Psoas muscle (tissue), 8 donors: ENCODE data around the gene ZBTB16. TPM values are rescaled to one million over a fixed set of nuclear protein-coding genes. Genes with fewer than 3 reads are reported as not detected.

Experiments used
- ATAC-seq, 4 donors: fragments of 200-7000 bp; cut with Tn5 transposase; one replicate each; pipeline ENCODE4 v1.9.1; 2020; ENCODE audit warnings: moderate library complexity in 3 of 4, mild to moderate bottlenecking in 2 of 4
- DNase-seq, 2 donors: peaks; one replicate each; pipeline ENCODE4 v3.0.0-alpha.2; 2020
- H3K27ac ChIP-seq: fragments of 200-600 bp; one replicate; pipeline ENCODE4 v1.8.0; 2022
- H3K27me3 ChIP-seq, 3 donors: fragments of 200-600 bp in 1 of 3; one replicate each; pipeline versions ENCODE4 v1.6.1 to v1.8.0; 2013 to 2022; ENCODE audit warnings: low read length in 2 of 3, mild to moderate bottlenecking in 2 of 3, moderate library complexity in 1 of 3; ENCODE audit not compliant: insufficient read depth in 3 of 3
- H3K36me3 ChIP-seq, 2 donors: fragments of 200-600 bp in 1 of 2; one replicate each; pipeline versions ENCODE4 v1.6.1 to v1.8.0; 2013 to 2022; ENCODE audit warnings: low read depth in 1 of 2, mild to moderate bottlenecking in 1 of 2, moderate library complexity in 1 of 2; ENCODE audit not compliant: insufficient read depth in 1 of 2
- H3K4me1 ChIP-seq: fragments of 200-600 bp; one replicate; pipeline ENCODE4 v1.8.0; 2022
- H3K4me3 ChIP-seq: fragments of 200-600 bp; one replicate; pipeline ENCODE4 v1.8.0; 2022; ENCODE audit warnings: mild to moderate bottlenecking
- H3K9me3 ChIP-seq: fragments of 200-600 bp; one replicate; pipeline ENCODE4 v1.8.0; 2022
- CTCF ChIP-seq: fragments of 200-600 bp; IDR thresholded peaks from one replicate; pipeline ENCODE4 v1.8.0; 2022; ENCODE audit warnings: antibody characterized with exemption
- WGBS, 3 donors: extraction: QIAGEN DNeasy Blood & Tissue Kit; methylation state at CpG; one replicate each; pipeline versions ENCODE4 v1.1.6 to v1.1.7; 2013; 5-methylcytosine and 5-hydroxymethylcytosine counted together
- intact Hi-C, 2 donors: fragments of 100-400 bp; cut with DNase I; formaldehyde crosslinking; loops; one replicate each; pipeline versions ENCODE4 v1.11.0 to v1.14.2; 2022
- polyA plus RNA-seq, 3 donors: library from polyadenylated mRNA; stranded (reverse); fragments of 200-250 nt; gene quantifications; one replicate each; pipeline ENCODE4 v1.2.3, GENCODE V29; 2013
- total RNA-seq, 4 donors: library from RNA; stranded (reverse); fragmentation: NEBNext Ultra II Directional in 2 of 4; extraction: Animal tissue kit (Norgen Biotek cat#: 25700) in 2 of 4; gene quantifications; one replicate each; pipeline versions ENCODE4 v1.2.1 to v1.2.4, GENCODE V29; 2021 to 2023
- donor health status: healthy with polysubstance abuse.
- donor health status: DM: no; HTN: no; CAD: no; lungs with moderate emphysema.
- donor health status: Bipolar disorder and iron deficiency.
- donor health status: healthy.
- donor health status: DM: yes; HTN: yes; CAD: no.
- donor health status: DM: no; HTN: no; CAD: no.
- donor health status: DM: no; HTN: no; CAD: no.
- donor health status: DM: yes; HTN: yes; CAD: no.

ZBTB16 gene
- total and polyA plus RNA-seq, 7 donors: 11.7 to 299 (median 89.8) TPM

GRCh38 chr11:114098927-114099326 lies 39.4 kb downstream of the ZBTB16 start:
- DNase-seq (no peak), ATAC-seq (peak; percentile 41 to 72 (median 58))
- intact Hi-C loops: loop anchor here in 1 of 2 donors (2.0 kb wide), 1 partner anchor 38 kb away; no protein-coding TSS in a partner anchor
- Histone ChIP-seq H3K9me3 (no peaks in the 10 kb centered on the region), H3K4me1 (peaks cover 92% of the 10 kb centered on the region), H3K27me3 (no peaks in the 10 kb centered on the region), H3K27ac (peak overlapping the region; percentile 99), H3K36me3 (no peaks in the 10 kb centered on the region), H3K4me3 (peak overlapping the region; percentile 45)
- no peak for TF ChIP-seq CTCF
- WGBS, 3 donors: 26 to 74% (median 37%) methylated on average over 3 of the region's 3 CpGs

GRCh38 chr11:114099392-114100178 lies 40.1 kb downstream of the ZBTB16 start:
- intact Hi-C loops: loop anchor here in 1 of 2 donors (2.0 kb wide), 1 partner anchor 39 kb away; no protein-coding TSS in a partner anchor
- H3K27ac ChIP-seq: peak overlapping the region; percentile 99
- peak overlapping the region; percentile 45 for H3K4me3 ChIP-seq
- peak; percentile 75 to 89 (median 84) for ATAC-seq
- H3K36me3 ChIP-seq: no peaks in the 10 kb centered on the region
- no peak for TF ChIP-seq CTCF
- H3K27me3 ChIP-seq: no peaks in the 10 kb centered on the region
- no peaks in the 10 kb centered on the region for H3K9me3 ChIP-seq
- 40 to 72% (median 48%) methylated on average over 5 of the region's 5 CpGs for WGBS, 3 donors
- peak in 1 of 2 donors; percentile 63 for DNase-seq
- H3K4me1 ChIP-seq: peaks cover 94% of the 10 kb centered on the region

- peaks cover 96% of the 10 kb centered on the region for H3K4me1 ChIP-seq
- peaks cover 0 to 1% of the 10 kb centered on the region in 2 donors for H3K36me3 ChIP-seq
- no peaks in the 10 kb centered on the region for H3K9me3 ChIP-seq
- 54 to 73% (median 57%) methylated on average over 13 of the region's 13 CpGs for WGBS, 3 donors
- H3K27ac ChIP-seq: peak overlapping the region; percentile 99
- no peak overlapping the region for H3K4me3 ChIP-seq
- intact Hi-C loops: no loop called here
- DNase-seq (no peak), ATAC-seq (no peak)
- H3K27me3 ChIP-seq: no peaks in the 10 kb centered on the region
- no peak for TF ChIP-seq CTCF
Observed at GRCh38 chr11:114102993-114103896, 43.7 kb downstream of the ZBTB16 start.

GRCh38 chr11:114105611-114106010 lies 46.1 kb downstream of the ZBTB16 start:
- H3K27ac ChIP-seq: peak overlapping the region; percentile 99
- intact Hi-C loops: no loop called here
- ATAC-seq (no peak), DNase-seq (no peak)
- H3K4me1 ChIP-seq: peaks cover 96% of the 10 kb centered on the region
- TF ChIP-seq CTCF: no peak
- 47 to 79% (median 48%) methylated on average over 3 of the region's 3 CpGs for WGBS, 3 donors
- H3K9me3 ChIP-seq: no peaks in the 10 kb centered on the region
- peaks cover 0 to 5% of the 10 kb centered on the region in 2 donors for H3K36me3 ChIP-seq
- H3K4me3 ChIP-seq: no peak overlapping the region
- no peaks in the 10 kb centered on the region for H3K27me3 ChIP-seq
